ENCODE results near the gene ITPR1. TPM values are rescaled to one million over a fixed set of nuclear protein-coding genes. Genes with fewer than 3 reads are reported as not detected.

The ITPR1 gene
- total RNA-seq, 1 experiment from 2014 or later = 8.7 TPM

DNA sequence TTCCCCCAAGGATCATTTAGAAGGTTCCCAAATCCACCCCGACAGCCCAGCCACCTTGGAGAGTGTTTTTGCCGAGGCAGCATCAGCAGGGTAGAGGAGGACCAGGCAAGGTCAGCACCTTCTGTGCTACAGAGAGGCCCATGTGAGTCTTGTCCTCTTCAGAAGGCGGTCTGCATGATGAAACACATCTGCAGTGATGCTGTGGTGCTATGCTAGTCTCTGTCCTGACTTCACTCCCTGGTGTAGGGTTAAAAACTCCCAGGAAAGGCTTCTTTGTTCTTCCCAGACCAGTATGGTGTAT is 87.9 kb downstream of the ITPR1 start:
- no TSS peak for BruUV-seq (replicated peaks)
- TF ChIP-seq SIN3A (IDR thresholded peaks at IDR 0.05; ENCODE audit: borderline replicate concordance, insufficient read depth, low read depth, low read length) (no peak), TCF7L2 (IDR thresholded peaks at IDR 0.05; ENCODE audit: low read depth, low read length) (no peak), POLR2AphosphoS5 (IDR thresholded peaks at IDR 0.05; ENCODE audit: low read depth, low read length) (no peak)
- TF ChIP-seq, protein P1, sequence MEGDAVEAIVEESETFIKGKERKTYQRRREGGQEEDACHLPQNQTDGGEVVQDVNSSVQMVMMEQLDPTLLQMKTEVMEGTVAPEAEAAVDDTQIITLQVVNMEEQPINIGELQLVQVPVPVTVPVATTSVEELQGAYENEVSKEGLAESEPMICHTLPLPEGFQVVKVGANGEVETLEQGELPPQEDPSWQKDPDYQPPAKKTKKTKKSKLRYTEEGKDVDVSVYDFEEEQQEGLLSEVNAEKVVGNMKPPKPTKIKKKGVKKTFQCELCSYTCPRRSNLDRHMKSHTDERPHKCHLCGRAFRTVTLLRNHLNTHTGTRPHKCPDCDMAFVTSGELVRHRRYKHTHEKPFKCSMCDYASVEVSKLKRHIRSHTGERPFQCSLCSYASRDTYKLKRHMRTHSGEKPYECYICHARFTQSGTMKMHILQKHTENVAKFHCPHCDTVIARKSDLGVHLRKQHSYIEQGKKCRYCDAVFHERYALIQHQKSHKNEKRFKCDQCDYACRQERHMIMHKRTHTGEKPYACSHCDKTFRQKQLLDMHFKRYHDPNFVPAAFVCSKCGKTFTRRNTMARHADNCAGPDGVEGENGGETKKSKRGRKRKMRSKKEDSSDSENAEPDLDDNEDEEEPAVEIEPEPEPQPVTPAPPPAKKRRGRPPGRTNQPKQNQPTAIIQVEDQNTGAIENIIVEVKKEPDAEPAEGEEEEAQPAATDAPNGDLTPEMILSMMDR (IDR thresholded peaks at IDR 0.05) = no peak
- TF ChIP-seq, protein P2, sequence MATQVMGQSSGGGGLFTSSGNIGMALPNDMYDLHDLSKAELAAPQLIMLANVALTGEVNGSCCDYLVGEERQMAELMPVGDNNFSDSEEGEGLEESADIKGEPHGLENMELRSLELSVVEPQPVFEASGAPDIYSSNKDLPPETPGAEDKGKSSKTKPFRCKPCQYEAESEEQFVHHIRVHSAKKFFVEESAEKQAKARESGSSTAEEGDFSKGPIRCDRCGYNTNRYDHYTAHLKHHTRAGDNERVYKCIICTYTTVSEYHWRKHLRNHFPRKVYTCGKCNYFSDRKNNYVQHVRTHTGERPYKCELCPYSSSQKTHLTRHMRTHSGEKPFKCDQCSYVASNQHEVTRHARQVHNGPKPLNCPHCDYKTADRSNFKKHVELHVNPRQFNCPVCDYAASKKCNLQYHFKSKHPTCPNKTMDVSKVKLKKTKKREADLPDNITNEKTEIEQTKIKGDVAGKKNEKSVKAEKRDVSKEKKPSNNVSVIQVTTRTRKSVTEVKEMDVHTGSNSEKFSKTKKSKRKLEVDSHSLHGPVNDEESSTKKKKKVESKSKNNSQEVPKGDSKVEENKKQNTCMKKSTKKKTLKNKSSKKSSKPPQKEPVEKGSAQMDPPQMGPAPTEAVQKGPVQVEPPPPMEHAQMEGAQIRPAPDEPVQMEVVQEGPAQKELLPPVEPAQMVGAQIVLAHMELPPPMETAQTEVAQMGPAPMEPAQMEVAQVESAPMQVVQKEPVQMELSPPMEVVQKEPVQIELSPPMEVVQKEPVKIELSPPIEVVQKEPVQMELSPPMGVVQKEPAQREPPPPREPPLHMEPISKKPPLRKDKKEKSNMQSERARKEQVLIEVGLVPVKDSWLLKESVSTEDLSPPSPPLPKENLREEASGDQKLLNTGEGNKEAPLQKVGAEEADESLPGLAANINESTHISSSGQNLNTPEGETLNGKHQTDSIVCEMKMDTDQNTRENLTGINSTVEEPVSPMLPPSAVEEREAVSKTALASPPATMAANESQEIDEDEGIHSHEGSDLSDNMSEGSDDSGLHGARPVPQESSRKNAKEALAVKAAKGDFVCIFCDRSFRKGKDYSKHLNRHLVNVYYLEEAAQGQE (IDR thresholded peaks at IDR 0.05; ENCODE audit: insufficient read depth in 1 of 2, low read depth in 2 of 2, low read length in 1 of 2) = no peak
- Histone ChIP-seq H3K9me3 (ENCODE audit: control insufficient read depth, insufficient read depth, low read depth, low read length) (no peaks in the 10 kb centered on the region), H3K36me3 (ENCODE audit: control insufficient read depth, insufficient read depth, low read length) (no peaks in the 10 kb centered on the region), H3K27ac (ENCODE audit: low read length) (no peak overlapping the region; the same call in 1 of the 2 replicates), H3K4me1 (ENCODE audit: control insufficient read depth, insufficient read depth, low read length) (no peaks in the 10 kb centered on the region; the same call in 1 of the 2 replicates), H3K27me3 (ENCODE audit: control insufficient read depth, insufficient read depth, low read length) (no peaks in the 10 kb centered on the region), H3K4me3 (ENCODE audit: low read depth in 2 of 2, low read length in 2 of 2) (peak overlapping the region in 1 of 2 experiments; percentile 35; a peak in 2 of 4 replicates)
- CTCF ChIA-PET = no interaction called here
- POLR2A ChIA-PET = no interaction called here
- in situ Hi-C loops (cut with HindIII; ENCODE audit: low pct_unique_long_range_greater_than_20kb, low sequenced_read_pairs) = no loop called here
- ATAC-seq (no peak), DNase-seq (ENCODE audit: low read depth, low spot score) (no peak)
- intact Hi-C loops (cut with micrococcal nuclease; ENCODE audit: unreplicated experiment) = no loop called here

DNA sequence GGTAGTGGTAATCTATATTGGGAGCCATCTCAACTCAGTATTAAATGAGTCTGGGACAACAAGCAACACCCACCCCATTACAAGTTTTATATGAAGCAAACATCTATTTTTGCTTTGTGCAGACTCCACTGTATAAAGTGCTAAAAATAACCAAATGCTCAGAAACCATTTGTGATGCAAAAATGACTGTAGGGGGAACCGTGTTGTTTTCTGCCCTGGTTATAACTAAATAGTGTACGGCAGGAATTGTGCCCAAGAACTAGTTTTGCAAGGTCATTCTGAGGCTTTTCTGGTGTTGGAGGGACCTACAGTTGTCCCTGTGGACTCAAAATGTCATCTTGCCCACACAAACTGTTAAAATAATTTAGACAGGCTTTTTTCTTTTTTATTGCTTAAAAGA is 88.3 kb downstream of the ITPR1 start:
- no peaks in the 10 kb centered on the region for H3K27me3 ChIP-seq (ENCODE audit: control insufficient read depth, insufficient read depth, low read length)
- ChIA-PET POLR2A (interaction anchor here (1.0 kb wide), 1 partner anchor 17 kb away, joined by 3 read pairs; no protein-coding TSS in a partner anchor), CTCF (no interaction called here)
- TF ChIP-seq TCF7L2 (IDR thresholded peaks at IDR 0.05; ENCODE audit: low read depth, low read length) (no peak), SIN3A (IDR thresholded peaks at IDR 0.05; ENCODE audit: borderline replicate concordance, insufficient read depth, low read depth, low read length) (no peak), POLR2AphosphoS5 (IDR thresholded peaks at IDR 0.05; ENCODE audit: low read depth, low read length) (no peak)
- TF ChIP-seq, protein P1 (IDR thresholded peaks at IDR 0.05) = no peak
- TF ChIP-seq, protein P2 (IDR thresholded peaks at IDR 0.05; ENCODE audit: insufficient read depth in 1 of 2, low read depth in 2 of 2, low read length in 1 of 2) = no peak
- H3K27ac ChIP-seq (ENCODE audit: low read length) = no peak overlapping the region
- H3K4me1 ChIP-seq (ENCODE audit: control insufficient read depth, insufficient read depth, low read length) = no peaks in the 10 kb centered on the region; the same call in 1 of the 2 replicates
- no peak for DNase-seq (ENCODE audit: low read depth, low spot score)
- in situ Hi-C loops (cut with HindIII; ENCODE audit: low pct_unique_long_range_greater_than_20kb, low sequenced_read_pairs) = no loop called here
- no peaks in the 10 kb centered on the region for H3K36me3 ChIP-seq (ENCODE audit: control insufficient read depth, insufficient read depth, low read length)
- intact Hi-C loops (cut with micrococcal nuclease; ENCODE audit: unreplicated experiment) = no loop called here
- no TSS peak for BruUV-seq (replicated peaks)
- ATAC-seq = no peak
- no peak overlapping the region for H3K4me3 ChIP-seq (ENCODE audit: low read depth in 2 of 2, low read length in 2 of 2)
- H3K9me3 ChIP-seq (ENCODE audit: control insufficient read depth, insufficient read depth, low read depth, low read length) = no peaks in the 10 kb centered on the region

Measured in Panc1 (cell line).